Smooth muscle cell (in vitro differentiated cells): ENCODE results near the gene FXYD3. TPM values are rescaled to one million over a fixed set of nuclear protein-coding genes. Genes with fewer than 3 reads are reported as not detected.

Experiments
- DNase-seq: peaks from one replicate; lab custom pipeline; 2025; ENCODE audit not compliant: unreplicated experiment; lab: John Stamatoyannopoulos, UW
- H2AFZ ChIP-seq: fragments of 200-600 bp; sonication (generic); 2 replicates; pipeline ENCODE4 v1.6.0; 2016; ENCODE audit warnings: antibody characterized with exemption, low read depth, mild to moderate bottlenecking
- H3F3A ChIP-seq: fragments of 200-600 bp; sonication (generic); 2 replicates; pipeline ENCODE4 v1.6.0; 2017; ENCODE audit warnings: antibody characterized with exemption, low read depth
- H3K27ac ChIP-seq: fragments of 200-600 bp; sonication (generic); 2 replicates; pipeline ENCODE4 v1.5.1; 2016; ENCODE audit warnings: low read depth, mild to moderate bottlenecking
- H3K27me3 ChIP-seq: fragments of 200-600 bp; sonication (generic); 2 replicates; pipeline ENCODE4 v1.6.1; 2016; ENCODE audit warnings: low read depth, mild to moderate bottlenecking
- H3K36me3 ChIP-seq: fragments of 200-600 bp; sonication (generic); 2 replicates; pipeline ENCODE4 v1.5.1; 2016; ENCODE audit warnings: low read depth
- H3K4me1 ChIP-seq: fragments of 200-600 bp; sonication (generic); 2 replicates; pipeline ENCODE4 v1.5.1; 2016; ENCODE audit warnings: low read depth
- H3K4me2 ChIP-seq: fragments of 200-600 bp; sonication (generic); 2 replicates; pipeline ENCODE4 v1.6.0; 2016; ENCODE audit warnings: mild to moderate bottlenecking
- H3K4me3 ChIP-seq: fragments of 200-600 bp; sonication (generic); 2 replicates; pipeline ENCODE4 v1.5.1; 2016; ENCODE audit warnings: mild to moderate bottlenecking
- H3K79me2 ChIP-seq: fragments of 200-600 bp; sonication (generic); 2 replicates; pipeline ENCODE4 v1.6.0; 2016; ENCODE audit warnings: low read depth, mild to moderate bottlenecking
- H3K9ac ChIP-seq: fragments of 200-600 bp; sonication (generic); 2 replicates; pipeline ENCODE4 v1.6.0; 2016; ENCODE audit warnings: low read depth
- H3K9me3 ChIP-seq: fragments of 200-600 bp; sonication (generic); replicated peaks from 2 replicates; pipeline ENCODE4 v1.5.1; 2016; ENCODE audit warnings: low read depth
- H4K20me1 ChIP-seq: fragments of 200-600 bp; sonication (generic); 2 replicates; pipeline ENCODE4 v1.6.0; 2016; ENCODE audit warnings: low read depth
- CTCF ChIP-seq: fragments of 200-600 bp; sonication (generic); IDR thresholded peaks from 2 replicates; pipeline ENCODE4 v1.5.1; 2017; ENCODE audit warnings: borderline replicate concordance, mild to moderate bottlenecking, antibody characterized with exemption; ENCODE audit not compliant: insufficient read depth, poor library complexity, severe bottlenecking
- WGBS: methylation state at CpG from one replicate; pipeline ENCODE4 v1.1.7; 2016; ENCODE audit warnings: low lambda C conversion rate; 5-methylcytosine and 5-hydroxymethylcytosine counted together
- polyA plus RNA-seq: library from polyadenylated mRNA; unstranded; fragments of >200 nt; fragmentation: Nextera tagmentation; extraction: Ambion mirVana; gene quantifications from 2 replicates; pipeline ENCODE4 v1.2.1, GENCODE V29; 2016
- total RNA-seq: library from RNA; depleted of rRNA; stranded (reverse); fragments of >200 nt; gene quantifications from 2 replicates; pipeline ENCODE4 v1.2.3, GENCODE V29; 2014

Gene FXYD3
- total and polyA plus RNA-seq, 2 experiments from 2014 or later, result 23.0 to 37.0 TPM

GRCh38 chr19:35089554-35089953, 26.1 kb upstream of the FXYD3 start:
- no peaks in the 10 kb centered on the region for H3K9me3 ChIP-seq
- H3K36me3 ChIP-seq, result no peaks in the 10 kb centered on the region
- no peak overlapping the region for H3K9ac ChIP-seq
- H3K4me1 ChIP-seq, result peaks cover 5% of the 10 kb centered on the region
- no peaks in the 10 kb centered on the region for H3K27me3 ChIP-seq
- DNase-seq, result no peak
- H3K4me2 ChIP-seq, result no peak overlapping the region
- H4K20me1 ChIP-seq, result no peaks in the 10 kb centered on the region
- 94% methylated on average over 8 of the region's 8 CpGs for WGBS
- no peaks in the 10 kb centered on the region for H3K79me2 ChIP-seq
- no peak overlapping the region for H3K27ac ChIP-seq
- no peaks in the 10 kb centered on the region for H3F3A ChIP-seq
- no peak for TF ChIP-seq CTCF
- H3K4me3 ChIP-seq, result no peak overlapping the region
- H2AFZ ChIP-seq, result no peak overlapping the region

- Histone ChIP-seq H3K9ac (no peak overlapping the region), H2AFZ (peak overlapping the region; percentile 83), H3K9me3 (no peaks in the 10 kb centered on the region), H3K27ac (no peak overlapping the region), H3F3A (no peaks in the 10 kb centered on the region), H3K36me3 (no peaks in the 10 kb centered on the region), H4K20me1 (no peaks in the 10 kb centered on the region), H3K79me2 (no peaks in the 10 kb centered on the region), H3K4me1 (peaks cover 5% of the 10 kb centered on the region), H3K27me3 (no peaks in the 10 kb centered on the region), H3K4me2 (peak overlapping the region; percentile 73), H3K4me3 (no peak overlapping the region)
- no peak for DNase-seq
- 78% methylated on average over 9 of the region's 9 CpGs for WGBS
- TF ChIP-seq CTCF, result no peak
These were observed 25.5 kb upstream of the FXYD3 start for GRCh38 chr19:35090160-35090505.

GRCh38 chr19:35090506-35091214, 25.0 kb upstream of the FXYD3 start:
- TF ChIP-seq CTCF, result peak; percentile 52
- Histone ChIP-seq H3K4me2 (peak overlapping the region; percentile 73), H4K20me1 (no peaks in the 10 kb centered on the region), H3K27me3 (no peaks in the 10 kb centered on the region), H3K9ac (no peak overlapping the region), H3K9me3 (no peaks in the 10 kb centered on the region), H3K36me3 (no peaks in the 10 kb centered on the region), H3K79me2 (no peaks in the 10 kb centered on the region), H3K4me1 (peaks cover 5% of the 10 kb centered on the region), H3F3A (no peaks in the 10 kb centered on the region), H3K27ac (no peak overlapping the region), H2AFZ (peak overlapping the region; percentile 83), H3K4me3 (no peak overlapping the region)
- no peak for DNase-seq
- 20% methylated on average over 36 of the region's 36 CpGs for WGBS

- H3F3A ChIP-seq, result no peaks in the 10 kb centered on the region
- H3K27me3 ChIP-seq, result no peaks in the 10 kb centered on the region
- DNase-seq, result no peak
- 96% methylated on average over 5 of the region's 5 CpGs for WGBS
- no peak overlapping the region for H3K4me2 ChIP-seq
- H3K79me2 ChIP-seq, result no peaks in the 10 kb centered on the region
- no peak overlapping the region for H2AFZ ChIP-seq
- no peaks in the 10 kb centered on the region for H4K20me1 ChIP-seq
- no peak overlapping the region for H3K4me3 ChIP-seq
- no peak for TF ChIP-seq CTCF
- H3K9ac ChIP-seq, result no peak overlapping the region
- peaks cover 5% of the 10 kb centered on the region for H3K4me1 ChIP-seq
- no peaks in the 10 kb centered on the region for H3K9me3 ChIP-seq
- no peak overlapping the region for H3K27ac ChIP-seq
- no peaks in the 10 kb centered on the region for H3K36me3 ChIP-seq
These were observed 22.2 kb upstream of the FXYD3 start for GRCh38 chr19:35093430-35093829.
